Endothelial cell of umbilical vein (primary cell): ENCODE data around the gene ADGRG1. TPM values are rescaled to one million over a fixed set of nuclear protein-coding genes. Genes with fewer than 3 reads are reported as not detected.

Experiments
- BruUV-seq: library from RNA; stranded (reverse); fragments of 400-500 nt; replicated peaks from 2 replicates; lab custom pipeline; 2021; lab: Mats Ljungman, UMichigan
- CTCF ChIA-PET: fragments of 300-600, 350-600 bp; sonication (Branson Sonifier 250); formaldehyde crosslinking; loops from one replicate; lab custom pipeline; 2021; ENCODE audit warnings: antibody characterized with exemption, inconsistent platforms; lab: Charles Lee
- POLR2A ChIA-PET: fragments of 300-600, 350-600 bp; sonication (Branson Sonifier 250); formaldehyde crosslinking; loops from one replicate; lab custom pipeline; 2021; ENCODE audit warnings: antibody characterized with exemption, inconsistent platforms; lab: Charles Lee
- DNase-seq: peaks from one replicate; pipeline ENCODE4 v3.0.0-alpha.2; 2011; ENCODE audit warnings: low read depth, low spot score
- FAIRE-seq: peaks from 2 replicates; lab custom pipeline; 2011; peaks lifted over from hg19 to GRCh38; lab: Jason Lieb, UNC
- H2AFZ ChIP-seq: 2 replicates; pipeline ENCODE4 v1.6.0; 2012; ENCODE audit warnings: low read depth, low read length, control low read depth, inconsistent platforms
- H3K27ac ChIP-seq: 2 replicates; pipeline ENCODE4 v1.5.1; 2011; ENCODE audit warnings: low read depth, mild to moderate bottlenecking, control low read depth, low read length, moderate library complexity; ENCODE audit not compliant: insufficient read depth
- H3K27me3 ChIP-seq, 2 experiments: 2 replicates each; pipeline versions ENCODE4 v1.6.0 to v1.6.1; 2011; ENCODE audit warnings: low read length in 2 of 2, mixed read lengths in 1 of 2; ENCODE audit not compliant: control insufficient read depth in 2 of 2, insufficient read depth in 2 of 2
- H3K36me3 ChIP-seq, 2 experiments: 2 replicates in 1 of 2; 3 replicates in 1 of 2; pipeline ENCODE4 v1.5.1; 2011; ENCODE audit warnings: low read length in 2 of 2, mild to moderate bottlenecking in 1 of 2, moderate library complexity in 1 of 2; ENCODE audit not compliant: control insufficient read depth in 2 of 2, insufficient read depth in 2 of 2; ENCODE audit errors: extremely low read depth in 1 of 2
- H3K4me1 ChIP-seq: 3 replicates; pipeline ENCODE4 v1.5.1; 2011; ENCODE audit warnings: mild to moderate bottlenecking, low read length; ENCODE audit not compliant: control insufficient read depth, insufficient read depth; ENCODE audit errors: extremely low read depth
- H3K4me2 ChIP-seq: 2 replicates; pipeline ENCODE4 v1.6.1; 2011; ENCODE audit warnings: low read length, control low read depth, mixed read lengths; ENCODE audit not compliant: insufficient read depth
- H3K4me3 ChIP-seq, 3 experiments: fragments of 200-600 bp in 1 of 3; sonication (generic), shearing (Covaris generic) in 1 of 3; replicated peaks in 1 of 3; 2 replicates each; pipeline ENCODE4 v1.5.1; 2011 to 2016; ENCODE audit warnings: control low read depth in 3 of 3, low read length in 3 of 3, mild to moderate bottlenecking in 2 of 3, inconsistent platforms in 1 of 3, low read depth in 1 of 3, moderate library complexity in 1 of 3; ENCODE audit not compliant: insufficient read depth in 1 of 3
- H3K79me2 ChIP-seq: 2 replicates; pipeline ENCODE4 v1.6.0; 2012; ENCODE audit warnings: low read length, inconsistent platforms; ENCODE audit not compliant: control insufficient read depth, insufficient read depth
- H3K9ac ChIP-seq: replicated peaks from 2 replicates; pipeline ENCODE3; 2011; ENCODE audit warnings: low read length, control low read depth; ENCODE audit not compliant: insufficient read depth; ENCODE audit errors: extremely low read depth
- H3K9me1 ChIP-seq: replicated peaks from 3 replicates; pipeline ENCODE4 v1.6.0; 2011; ENCODE audit warnings: mild to moderate bottlenecking, low read length; ENCODE audit not compliant: control insufficient read depth, insufficient read depth; ENCODE audit errors: extremely low read depth
- H3K9me3 ChIP-seq: replicated peaks from 2 replicates; pipeline ENCODE4 v1.5.1; 2012; ENCODE audit warnings: low read length, inconsistent platforms; ENCODE audit not compliant: control insufficient read depth, insufficient read depth
- H4K20me1 ChIP-seq: replicated peaks from 2 replicates; pipeline ENCODE3; 2011; ENCODE audit warnings: mild to moderate bottlenecking, low read length; ENCODE audit not compliant: control insufficient read depth, insufficient read depth; ENCODE audit errors: extremely low read depth
- CTCF ChIP-seq, 2 donors: IDR thresholded peaks; 1 replicate in 1 of 2; 2 replicates in 1 of 2; pipeline ENCODE4 v1.5.1; 2011; ENCODE audit warnings: low read length in 2 of 2, mild to moderate bottlenecking in 2 of 2, moderate library complexity in 2 of 2, control low read depth in 1 of 2, inconsistent platforms in 1 of 2, low read depth in 1 of 2; ENCODE audit not compliant: insufficient read depth in 1 of 2; ENCODE audit errors: extremely low read depth in 1 of 2
- FOS ChIP-seq: IDR thresholded peaks from 2 replicates; pipeline ENCODE4 v1.6.1; 2011; ENCODE audit warnings: mild to moderate bottlenecking, low read length, moderate library complexity, borderline replicate concordance; ENCODE audit not compliant: insufficient read depth
- GATA2 ChIP-seq: IDR thresholded peaks from 2 replicates; pipeline ENCODE4 v1.7.0; 2011; ENCODE audit warnings: low read depth, mild to moderate bottlenecking, moderate library complexity, mixed read lengths, low read length; ENCODE audit not compliant: insufficient read length, insufficient read depth
- JUN ChIP-seq: IDR thresholded peaks from 2 replicates; pipeline ENCODE4 v1.6.1; 2011; ENCODE audit warnings: borderline replicate concordance, low read depth; ENCODE audit not compliant: insufficient read length, insufficient read depth
- POLR2A ChIP-seq: IDR thresholded peaks from 2 replicates; pipeline ENCODE4 v1.6.1; 2012; ENCODE audit warnings: low read depth, mild to moderate bottlenecking, control low read depth, low read length
- POLR2AphosphoS5 ChIP-seq: IDR thresholded peaks from 2 replicates; pipeline ENCODE4 v1.6.1; 2012; ENCODE audit warnings: low read depth, mild to moderate bottlenecking, control low read depth, low read length, moderate library complexity; ENCODE audit not compliant: insufficient read depth
- dilution Hi-C: fragments of 300-500 bp; cut with MboI; formaldehyde crosslinking; loops from one replicate; pipeline ENCODE4 v1.15.0; 2019; ENCODE audit warnings: low sequenced_read_pairs; ENCODE audit not compliant: extremely low pct_ligation_motif_present
- intact Hi-C: fragments of 100-400 bp; cut with micrococcal nuclease; formaldehyde crosslinking; loops from one replicate; pipeline ENCODE4 v1.10.0; 2022
- polyA plus RNA-seq, 4 experiments: library from polyadenylated mRNA; depleted of rRNA in 3 of 4; stranded (reverse) in 3 of 4; unstranded in 1 of 4; fragments of >200 nt; gene quantifications; 2 replicates each; pipeline versions ENCODE4 v1.2.1 to v1.2.3, GENCODE V29; 2011 to 2012; ENCODE audit warnings: missing spikeins in 1 of 4
- total RNA-seq: library from RNA; stranded (reverse); gene quantifications from 2 replicates; pipeline ENCODE4 v1.2.3, GENCODE V29; 2021
- TF ChIP-seq, protein P1 (sequence below): IDR thresholded peaks from 2 replicates; pipeline ENCODE4 v1.6.1; 2011; ENCODE audit not compliant: insufficient read depth, insufficient read length

ADGRG1 gene
- total and polyA plus RNA-seq, 2 donors (not counting 3 experiments of a cell fraction or from before 2014, with no cell fraction given): 45.6 to 92.5 TPM

DNA sequence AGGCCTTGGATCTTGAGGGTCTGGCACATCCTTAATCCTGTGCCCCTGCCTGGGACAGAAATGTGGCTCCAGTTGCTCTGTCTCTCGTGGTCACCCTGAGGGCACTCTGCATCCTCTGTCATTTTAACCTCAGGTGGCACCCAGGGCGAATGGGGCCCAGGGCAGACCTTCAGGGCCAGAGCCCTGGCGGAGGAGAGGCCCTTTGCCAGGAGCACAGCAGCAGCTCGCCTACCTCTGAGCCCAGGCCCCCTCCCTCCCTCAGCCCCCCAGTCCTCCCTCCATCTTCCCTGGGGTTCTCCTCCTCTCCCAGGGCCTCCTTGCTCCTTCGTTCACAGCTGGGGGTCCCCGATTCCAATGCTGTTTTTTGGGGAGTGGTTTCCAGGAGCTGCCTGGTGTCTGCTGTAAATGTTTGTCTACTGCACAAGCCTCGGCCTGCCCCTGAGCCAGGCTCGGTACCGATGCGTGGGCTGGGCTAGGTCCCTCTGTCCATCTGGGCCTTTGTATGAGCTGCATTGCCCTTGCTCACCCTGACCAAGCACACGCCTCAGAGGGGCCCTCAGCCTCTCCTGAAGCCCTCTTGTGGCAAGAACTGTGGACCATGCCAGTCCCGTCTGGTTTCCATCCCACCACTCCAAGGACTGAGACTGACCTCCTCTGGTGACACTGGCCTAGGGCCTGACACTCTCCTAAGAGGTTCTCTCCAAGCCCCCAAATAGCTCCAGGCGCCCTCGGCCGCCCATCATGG, 35.7 kb downstream of the ADGRG1 start:
- Histone ChIP-seq H3K79me2 (no peaks in the 10 kb centered on the region), H3K9me1 (no peaks in the 10 kb centered on the region), H3K9me3 (no peaks in the 10 kb centered on the region), H4K20me1 (no peaks in the 10 kb centered on the region), H3K27me3 (no peaks in the 10 kb centered on the region), H3K4me1 (no peaks in the 10 kb centered on the region), H3K4me3 (no peak overlapping the region), H3K27ac (no peak overlapping the region), H2AFZ (no peak overlapping the region), H3K36me3 (peaks cover 2 to 3% of the 10 kb centered on the region in 2 experiments), H3K9ac (no peak overlapping the region), H3K4me2 (no peak overlapping the region)
- FAIRE-seq (no peak), DNase-seq (no peak)
- ChIA-PET CTCF (interaction anchor here (0.9 to 1.8 kb wide), 2 partner anchors 73 to 87 kb away, joined by 3 to 12 read pairs; no protein-coding TSS in a partner anchor), POLR2A (no interaction called here)
- TSS peak; percentile 85 for BruUV-seq
- TF ChIP-seq, protein P1, sequence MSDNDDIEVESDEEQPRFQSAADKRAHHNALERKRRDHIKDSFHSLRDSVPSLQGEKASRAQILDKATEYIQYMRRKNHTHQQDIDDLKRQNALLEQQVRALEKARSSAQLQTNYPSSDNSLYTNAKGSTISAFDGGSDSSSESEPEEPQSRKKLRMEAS: no peak
- TF ChIP-seq JUN: no peak
- no peak for TF ChIP-seq FOS
- TF ChIP-seq GATA2: no peak
- TF ChIP-seq POLR2AphosphoS5: no peak
- dilution Hi-C loops (no loop called here), intact Hi-C loops (no loop called here)

DNA sequence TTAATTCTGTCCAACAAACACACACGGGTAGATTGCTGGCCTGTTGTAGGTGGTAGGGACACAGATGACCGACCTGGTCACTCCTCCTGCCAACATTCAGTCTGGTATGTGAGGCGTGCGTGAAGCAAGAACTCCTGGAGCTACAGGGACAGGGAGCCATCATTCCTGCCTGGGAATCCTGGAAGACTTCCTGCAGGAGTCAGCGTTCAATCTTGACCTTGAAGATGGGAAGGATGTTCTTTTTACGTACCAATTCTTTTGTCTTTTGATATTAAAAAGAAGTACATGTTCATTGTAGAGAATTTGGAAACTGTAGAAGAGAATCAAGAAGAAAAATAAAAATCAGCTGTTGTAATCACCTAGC, 36.2 kb downstream of the ADGRG1 start:
- no TSS peak for BruUV-seq
- no peaks in the 10 kb centered on the region for H3K79me2 ChIP-seq
- DNase-seq (no peak), FAIRE-seq (no peak)
- H2AFZ ChIP-seq: no peak overlapping the region
- ChIA-PET POLR2A (no interaction called here), CTCF (interaction anchor here (0.9 to 1.8 kb wide), 2 partner anchors 74 to 88 kb away, joined by 3 to 12 read pairs; no protein-coding TSS in a partner anchor)
- no peak overlapping the region for H3K27ac ChIP-seq
- H3K36me3 ChIP-seq: peaks cover 2 to 3% of the 10 kb centered on the region in 2 experiments
- H3K9me3 ChIP-seq: no peaks in the 10 kb centered on the region
- no peak overlapping the region for H3K4me3 ChIP-seq
- no peak overlapping the region for H3K9ac ChIP-seq
- H3K27me3 ChIP-seq: no peaks in the 10 kb centered on the region
- intact Hi-C loops (no loop called here), dilution Hi-C loops (no loop called here)
- no peaks in the 10 kb centered on the region for H3K4me1 ChIP-seq
- TF ChIP-seq POLR2A (no peak), CTCF (IDR thresholded peaks at IDR 0.05; ENCODE audit: extremely low read depth in 1 of 2, insufficient read depth in 1 of 2, low read depth in 1 of 2, low read length in 2 of 2) (no peak)
- H3K9me1 ChIP-seq: no peaks in the 10 kb centered on the region
- no peak overlapping the region for H3K4me2 ChIP-seq
- no peaks in the 10 kb centered on the region for H4K20me1 ChIP-seq
